ENCODE data around the gene DDR1. TPM values are rescaled to one million over a fixed set of nuclear protein-coding genes. Genes with fewer than 3 reads are reported as not detected.

DDR1 gene
- total RNA-seq, 2 donors from 2014 or later, result 140 to 151 TPM

GRCh38 chr6:30836431-30836866 is 47.9 kb upstream of the DDR1 start:
- no peak overlapping the region for H3K4me3 ChIP-seq (ENCODE audit: low read length)
- 100% methylated on average over 1 of the region's 1 CpG; no CpG with 5 or more reads in 1 of the 2 experiments for WGBS, 2 experiments (ENCODE audit: insufficient coverage in 1 of 2, insufficient read length in 1 of 2)
- H3K9me3 ChIP-seq (ENCODE audit: control insufficient read depth, low read length), result no peaks in the 10 kb centered on the region
- TF ChIP-seq CTCF (conservative IDR thresholded peaks at IDR 0.05), result no peak
- Mint-ChIP-seq H3K4me1 (peaks cover 5% of the 10 kb centered on the region), H3K9me3 (no peaks in the 10 kb centered on the region), H3K4me3 (no peak overlapping the region), H3K36me3 (ENCODE audit: low read depth) (peaks cover 3% of the 10 kb centered on the region), H3K27me3 (ENCODE audit: insufficient read depth) (no peaks in the 10 kb centered on the region), H3K27ac (no peak overlapping the region)
- no peak overlapping the region for H3K9ac ChIP-seq (ENCODE audit: extremely low read depth, low read length, poor library complexity, severe bottlenecking)
- no peak overlapping the region for H3K27ac ChIP-seq (ENCODE audit: low read depth, low read length)
- H3K36me3 ChIP-seq (ENCODE audit: control insufficient read depth, insufficient read depth, low read length), result no peaks in the 10 kb centered on the region
- no peaks in the 10 kb centered on the region for H3K27me3 ChIP-seq (ENCODE audit: control insufficient read depth, insufficient read depth, low read length, poor library complexity, severe bottlenecking)
- H3K4me1 ChIP-seq (ENCODE audit: control insufficient read depth, insufficient read depth, low read length), result no peaks in the 10 kb centered on the region
- DNase-seq, result no peak

DNA sequence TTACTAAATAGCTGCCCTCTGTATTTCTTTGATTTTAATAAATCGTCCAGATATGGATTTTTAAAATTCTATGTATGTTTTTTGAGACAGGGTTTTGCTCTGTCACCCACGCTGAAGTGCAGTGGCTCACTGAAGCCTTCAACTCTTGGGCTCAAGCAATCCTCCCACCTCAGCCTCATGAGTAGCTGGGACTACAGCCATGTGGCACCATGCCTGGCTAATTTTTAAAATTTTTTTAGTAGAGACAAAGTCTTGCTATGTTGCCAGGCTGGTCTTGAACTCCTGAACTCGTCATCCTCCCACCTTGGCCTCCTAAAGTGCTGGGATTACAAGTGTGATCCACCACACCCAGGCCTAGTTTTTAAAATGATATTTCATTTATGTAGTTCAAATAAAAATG is 47.4 kb upstream of the DDR1 start:
- H3K4me1 ChIP-seq (ENCODE audit: control insufficient read depth, insufficient read depth, low read length), result no peaks in the 10 kb centered on the region
- no peak overlapping the region for H3K27ac ChIP-seq (ENCODE audit: low read depth, low read length)
- DNase-seq, result no peak
- no peak overlapping the region for H3K4me3 Mint-ChIP-seq
- no peaks in the 10 kb centered on the region for H3K27me3 ChIP-seq (ENCODE audit: control insufficient read depth, insufficient read depth, low read length, poor library complexity, severe bottlenecking)
- H3K9me3 ChIP-seq (ENCODE audit: control insufficient read depth, low read length), result no peaks in the 10 kb centered on the region
- TF ChIP-seq CTCF (conservative IDR thresholded peaks at IDR 0.05), result no peak
- no peak overlapping the region for H3K4me3 ChIP-seq (ENCODE audit: low read length)
- H3K9ac ChIP-seq (ENCODE audit: extremely low read depth, low read length, poor library complexity, severe bottlenecking), result no peak overlapping the region
- no peaks in the 10 kb centered on the region for H3K9me3 Mint-ChIP-seq
- H3K4me1 Mint-ChIP-seq, result peaks cover 5% of the 10 kb centered on the region
- no peaks in the 10 kb centered on the region for H3K27me3 Mint-ChIP-seq (ENCODE audit: insufficient read depth)
- peaks cover 3% of the 10 kb centered on the region for H3K36me3 Mint-ChIP-seq (ENCODE audit: low read depth)
- H3K27ac Mint-ChIP-seq, result no peak overlapping the region
- WGBS, 2 experiments (ENCODE audit: insufficient coverage in 1 of 2, insufficient read length in 1 of 2), result 88 to 90% methylated on average over 2 to 3 of the region's 3 CpGs
- no peaks in the 10 kb centered on the region for H3K36me3 ChIP-seq (ENCODE audit: control insufficient read depth, insufficient read depth, low read length)

DNA sequence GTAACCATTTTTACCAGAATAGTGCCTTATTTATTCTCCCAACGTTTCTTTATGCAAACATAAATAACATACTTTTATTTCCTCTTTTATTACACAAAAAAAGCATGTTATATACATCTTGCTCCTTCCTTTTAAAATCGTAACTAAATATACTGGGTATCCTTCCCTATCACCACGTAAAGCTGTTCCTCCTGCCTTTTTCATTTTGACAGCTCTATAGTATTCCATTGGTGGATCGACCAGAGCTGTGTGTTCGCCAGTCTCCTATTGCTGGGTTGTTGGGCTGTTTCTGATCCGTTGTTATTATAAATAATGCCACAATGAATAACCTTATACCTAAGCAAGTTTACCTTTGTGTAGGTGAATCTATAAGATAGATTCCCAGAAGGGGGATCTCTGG is 46.9 kb upstream of the DDR1 start:
- peaks cover 5% of the 10 kb centered on the region for H3K4me1 Mint-ChIP-seq
- H3K27me3 ChIP-seq (ENCODE audit: control insufficient read depth, insufficient read depth, low read length, poor library complexity, severe bottlenecking), result no peaks in the 10 kb centered on the region
- H3K9ac ChIP-seq (ENCODE audit: extremely low read depth, low read length, poor library complexity, severe bottlenecking), result no peak overlapping the region
- WGBS, 2 experiments (ENCODE audit: insufficient coverage in 1 of 2, insufficient read length in 1 of 2), result 91 to 93% methylated on average over 2 to 5 of the region's 6 CpGs
- no peaks in the 10 kb centered on the region for H3K9me3 ChIP-seq (ENCODE audit: control insufficient read depth, low read length)
- no peaks in the 10 kb centered on the region for H3K4me1 ChIP-seq (ENCODE audit: control insufficient read depth, insufficient read depth, low read length)
- TF ChIP-seq CTCF (conservative IDR thresholded peaks at IDR 0.05), result no peak
- H3K27me3 Mint-ChIP-seq (ENCODE audit: insufficient read depth), result no peaks in the 10 kb centered on the region
- no peak overlapping the region for H3K4me3 ChIP-seq (ENCODE audit: low read length)
- H3K27ac ChIP-seq (ENCODE audit: low read depth, low read length), result no peak overlapping the region
- no peak overlapping the region for H3K4me3 Mint-ChIP-seq
- no peaks in the 10 kb centered on the region for H3K36me3 ChIP-seq (ENCODE audit: control insufficient read depth, insufficient read depth, low read length)
- no peak overlapping the region for H3K27ac Mint-ChIP-seq
- peaks cover 3% of the 10 kb centered on the region for H3K36me3 Mint-ChIP-seq (ENCODE audit: low read depth)
- DNase-seq, result no peak
- no peaks in the 10 kb centered on the region for H3K9me3 Mint-ChIP-seq
